ENCODE measurements around the gene ATP6V0B.

ATP6V0B gene

DNA sequence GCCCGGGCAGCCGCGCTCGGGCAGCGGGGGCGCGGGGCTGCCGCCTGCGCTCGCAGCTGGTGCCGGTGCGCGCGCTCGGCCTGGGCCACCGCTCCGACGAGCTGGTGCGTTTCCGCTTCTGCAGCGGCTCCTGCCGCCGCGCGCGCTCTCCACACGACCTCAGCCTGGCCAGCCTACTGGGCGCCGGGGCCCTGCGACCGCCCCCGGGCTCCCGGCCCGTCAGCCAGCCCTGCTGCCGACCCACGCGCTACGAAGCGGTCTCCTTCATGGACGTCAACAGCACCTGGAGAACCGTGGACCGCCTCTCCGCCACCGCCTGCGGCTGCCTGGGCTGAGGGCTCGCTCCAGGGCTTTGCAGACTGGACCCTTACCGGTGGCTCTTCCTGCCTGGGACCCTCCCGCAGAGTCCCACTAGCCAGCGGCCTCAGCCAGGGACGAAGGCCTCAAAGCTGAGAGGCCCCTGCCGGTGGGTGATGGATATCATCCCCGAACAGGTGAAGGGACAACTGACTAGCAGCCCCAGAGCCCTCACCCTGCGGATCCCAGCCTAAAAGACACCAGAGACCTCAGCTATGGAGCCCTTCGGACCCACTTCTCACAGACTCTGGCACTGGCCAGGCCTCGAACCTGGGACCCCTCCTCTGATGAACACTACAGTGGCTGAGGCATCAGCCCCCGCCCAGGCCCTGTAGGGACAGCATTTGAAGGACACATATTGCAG lies 38.2 kb upstream of the ATP6V0B start:
- H3K36me3 Mint-ChIP-seq (ENCODE audit: low read depth), result no peaks in the 10 kb centered on the region
- peaks cover 74% of the 10 kb centered on the region for H3K27me3 Mint-ChIP-seq (ENCODE audit: low read depth, poor library complexity)
- H3K4me1 Mint-ChIP-seq, result peaks cover 16% of the 10 kb centered on the region
- H3K9me3 Mint-ChIP-seq, result no peaks in the 10 kb centered on the region
- TF ChIP-seq, protein P1, sequence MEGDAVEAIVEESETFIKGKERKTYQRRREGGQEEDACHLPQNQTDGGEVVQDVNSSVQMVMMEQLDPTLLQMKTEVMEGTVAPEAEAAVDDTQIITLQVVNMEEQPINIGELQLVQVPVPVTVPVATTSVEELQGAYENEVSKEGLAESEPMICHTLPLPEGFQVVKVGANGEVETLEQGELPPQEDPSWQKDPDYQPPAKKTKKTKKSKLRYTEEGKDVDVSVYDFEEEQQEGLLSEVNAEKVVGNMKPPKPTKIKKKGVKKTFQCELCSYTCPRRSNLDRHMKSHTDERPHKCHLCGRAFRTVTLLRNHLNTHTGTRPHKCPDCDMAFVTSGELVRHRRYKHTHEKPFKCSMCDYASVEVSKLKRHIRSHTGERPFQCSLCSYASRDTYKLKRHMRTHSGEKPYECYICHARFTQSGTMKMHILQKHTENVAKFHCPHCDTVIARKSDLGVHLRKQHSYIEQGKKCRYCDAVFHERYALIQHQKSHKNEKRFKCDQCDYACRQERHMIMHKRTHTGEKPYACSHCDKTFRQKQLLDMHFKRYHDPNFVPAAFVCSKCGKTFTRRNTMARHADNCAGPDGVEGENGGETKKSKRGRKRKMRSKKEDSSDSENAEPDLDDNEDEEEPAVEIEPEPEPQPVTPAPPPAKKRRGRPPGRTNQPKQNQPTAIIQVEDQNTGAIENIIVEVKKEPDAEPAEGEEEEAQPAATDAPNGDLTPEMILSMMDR (IDR thresholded peaks at IDR 0.05), result no peak
- H3K27ac Mint-ChIP-seq, result no peak overlapping the region
- peak overlapping the region; percentile 77 for H3K4me3 Mint-ChIP-seq
- peak; percentile 70 for DNase-seq

DNA sequence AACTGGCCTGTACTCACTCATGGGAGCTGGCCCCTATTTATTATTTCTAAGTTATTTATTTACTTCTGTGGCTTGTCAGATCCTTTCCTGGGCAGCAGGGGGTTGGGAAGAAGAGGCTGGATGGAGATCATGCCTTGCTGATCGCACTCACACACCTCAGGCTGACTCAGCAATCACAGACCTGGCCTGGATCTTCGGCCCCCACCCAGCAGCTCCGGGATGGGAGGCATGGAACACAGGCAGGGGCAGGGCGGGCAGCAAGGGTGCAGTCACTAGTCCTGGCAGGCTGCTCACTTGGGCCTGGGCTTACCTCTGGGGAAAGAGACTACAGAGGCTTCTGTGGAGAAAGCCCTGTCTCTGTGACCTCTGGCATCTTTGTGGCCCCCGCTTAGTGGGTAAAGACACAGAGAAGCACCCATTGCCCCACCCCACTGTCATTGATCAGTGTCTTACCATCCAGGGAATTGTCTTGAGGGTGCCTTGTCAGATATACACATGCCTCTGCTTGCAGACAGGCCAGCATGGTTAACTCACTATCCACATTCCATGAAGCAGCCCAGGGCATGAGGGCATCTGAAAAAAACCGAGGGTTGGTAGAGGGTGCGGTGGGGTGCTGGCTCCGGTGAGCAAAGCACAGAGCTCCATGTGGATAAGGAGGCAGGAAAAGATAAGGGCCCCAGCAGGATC lies 37.4 kb upstream of the ATP6V0B start:
- Mint-ChIP-seq H3K9me3 (no peaks in the 10 kb centered on the region), H3K27me3 (ENCODE audit: low read depth, poor library complexity) (peaks cover 75% of the 10 kb centered on the region), H3K36me3 (ENCODE audit: low read depth) (no peaks in the 10 kb centered on the region), H3K4me1 (peaks cover 16% of the 10 kb centered on the region), H3K27ac (no peak overlapping the region), H3K4me3 (peak overlapping the region; percentile 34)
- no peak for DNase-seq
- TF ChIP-seq, protein P1 (IDR thresholded peaks at IDR 0.05), result no peak

DNA sequence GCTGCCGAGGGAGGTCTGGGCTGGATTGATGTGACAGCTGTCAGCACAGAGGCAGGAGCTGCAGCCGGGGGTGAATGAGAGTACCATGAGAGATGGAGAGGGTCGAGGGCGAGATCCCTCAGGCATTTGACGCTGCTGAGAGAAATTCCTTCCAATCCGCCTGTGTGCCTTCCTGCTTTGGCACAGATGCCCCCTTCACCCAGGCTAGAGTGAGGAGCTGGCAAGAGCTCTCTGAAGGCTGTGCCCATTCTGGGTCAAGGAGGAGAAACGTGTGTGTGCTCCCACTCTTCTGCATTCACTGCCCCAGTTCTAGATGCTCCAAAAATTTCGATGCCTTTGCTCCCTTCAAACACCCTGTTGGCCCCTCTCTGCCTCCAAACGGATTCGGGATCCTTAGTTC lies 36.4 kb upstream of the ATP6V0B start:
- no peak for DNase-seq
- Mint-ChIP-seq H3K4me1 (peaks cover 6% of the 10 kb centered on the region), H3K27ac (no peak overlapping the region), H3K4me3 (no peak overlapping the region), H3K9me3 (no peaks in the 10 kb centered on the region), H3K36me3 (ENCODE audit: low read depth) (no peaks in the 10 kb centered on the region), H3K27me3 (ENCODE audit: low read depth, poor library complexity) (peaks cover 69% of the 10 kb centered on the region)
- TF ChIP-seq, protein P1 (IDR thresholded peaks at IDR 0.05), result no peak

DNA sequence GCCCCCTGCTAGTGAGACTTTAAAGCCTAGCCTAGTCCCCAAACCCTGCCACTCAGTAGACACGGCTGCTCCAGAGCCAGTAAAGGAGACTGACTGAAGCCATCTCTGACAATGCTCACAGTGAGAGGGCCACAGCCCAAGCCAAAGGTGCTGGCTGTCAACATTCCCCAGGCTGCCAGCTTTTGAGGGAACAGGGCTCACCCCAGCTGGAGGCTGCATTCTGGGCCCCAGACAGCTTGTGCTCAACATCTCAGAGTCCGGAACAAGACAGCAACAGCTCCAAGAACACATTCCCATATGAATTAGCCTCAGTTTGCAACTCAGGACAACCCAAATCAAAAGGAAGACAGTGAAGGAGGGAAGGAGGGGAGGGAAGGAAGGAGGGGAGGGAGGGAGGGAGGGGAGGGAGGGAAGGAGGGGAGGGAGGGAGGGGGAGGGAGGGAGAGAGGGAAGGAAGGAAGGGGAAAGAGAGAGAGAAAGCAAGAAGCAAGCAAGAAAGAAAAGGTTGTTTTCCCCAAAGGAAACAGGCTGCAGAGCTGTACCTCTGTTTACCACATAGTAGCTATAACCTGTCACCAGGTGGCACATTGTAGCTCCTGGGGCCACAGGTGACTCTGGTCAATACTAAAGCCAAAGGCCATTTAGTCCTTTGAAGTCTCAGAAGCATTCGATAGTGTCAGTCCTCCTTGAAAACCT lies 35.7 kb upstream of the ATP6V0B start:
- TF ChIP-seq, protein P1 (IDR thresholded peaks at IDR 0.05), result no peak
- no peaks in the 10 kb centered on the region for H3K36me3 Mint-ChIP-seq (ENCODE audit: low read depth)
- H3K9me3 Mint-ChIP-seq, result no peaks in the 10 kb centered on the region
- peaks cover 69% of the 10 kb centered on the region for H3K27me3 Mint-ChIP-seq (ENCODE audit: low read depth, poor library complexity)
- H3K4me1 Mint-ChIP-seq, result peaks cover under 1% of the 10 kb centered on the region
- H3K27ac Mint-ChIP-seq, result no peak overlapping the region
- no peak for DNase-seq
- H3K4me3 Mint-ChIP-seq, result no peak overlapping the region

DNA sequence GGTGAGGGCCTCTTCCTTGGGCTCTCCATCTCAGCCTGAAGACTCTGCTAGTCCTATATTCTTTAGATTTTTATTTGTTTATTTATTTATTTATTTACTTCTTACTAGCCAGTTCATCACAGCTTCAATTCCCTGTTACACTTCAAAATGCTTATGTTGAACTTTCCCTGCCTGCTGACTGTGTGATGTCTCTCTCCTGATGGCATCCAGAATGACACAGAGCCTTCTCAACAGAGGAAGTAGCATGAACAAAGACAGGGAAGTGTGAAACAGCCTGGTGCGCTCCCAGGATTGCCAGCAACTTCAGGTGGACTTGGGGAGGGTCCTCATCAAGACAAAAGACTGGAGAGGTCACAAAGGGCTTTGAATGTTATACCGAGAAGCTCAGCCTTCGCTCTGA lies 32.3 kb upstream of the ATP6V0B start:
- Mint-ChIP-seq H3K27me3 (ENCODE audit: low read depth, poor library complexity) (peaks cover 42% of the 10 kb centered on the region), H3K9me3 (no peaks in the 10 kb centered on the region), H3K4me1 (peaks cover 18% of the 10 kb centered on the region), H3K4me3 (no peak overlapping the region), H3K36me3 (ENCODE audit: low read depth) (no peaks in the 10 kb centered on the region), H3K27ac (no peak overlapping the region)
- DNase-seq, result no peak
- TF ChIP-seq, protein P1 (IDR thresholded peaks at IDR 0.05), result no peak
